Measurements from ENCODE around the gene AIMP1.

The AIMP1 gene

DNA sequence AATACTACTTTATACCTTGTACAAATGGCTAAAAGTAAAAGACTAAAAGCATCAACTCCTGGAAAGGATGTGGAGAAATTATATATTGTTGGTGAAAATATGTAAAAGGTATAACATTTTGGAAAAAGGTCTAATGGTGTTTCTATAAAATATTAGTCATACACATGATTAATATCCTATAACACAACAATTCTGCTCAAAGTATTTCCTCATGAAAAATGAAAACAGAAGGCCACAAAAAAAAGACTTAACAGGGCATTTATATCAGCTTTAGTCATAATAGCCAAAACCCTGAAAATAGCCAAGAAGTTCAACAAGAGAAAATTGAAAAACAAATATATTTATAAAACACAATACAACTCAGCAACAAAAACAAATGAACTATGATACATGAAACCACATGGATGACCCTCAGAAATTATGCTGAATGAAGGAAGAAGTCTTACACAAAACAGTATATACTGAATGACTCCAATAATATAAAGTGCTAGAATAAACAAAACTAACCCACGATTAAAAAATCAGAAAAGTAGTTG lies 39.1 kb upstream of the AIMP1 start:
- Histone ChIP-seq H3K27me3 (ENCODE audit: insufficient read depth, low read depth, severe bottlenecking) (no peaks in the 10 kb centered on the region), H3K9me3 (ENCODE audit: severe bottlenecking) (no peaks in the 10 kb centered on the region), H3K4me3 (ENCODE audit: low read depth, low read length) (no peak overlapping the region), H3K27ac (no peak overlapping the region), H3K36me3 (no peaks in the 10 kb centered on the region)
- TF ChIP-seq, protein P1, sequence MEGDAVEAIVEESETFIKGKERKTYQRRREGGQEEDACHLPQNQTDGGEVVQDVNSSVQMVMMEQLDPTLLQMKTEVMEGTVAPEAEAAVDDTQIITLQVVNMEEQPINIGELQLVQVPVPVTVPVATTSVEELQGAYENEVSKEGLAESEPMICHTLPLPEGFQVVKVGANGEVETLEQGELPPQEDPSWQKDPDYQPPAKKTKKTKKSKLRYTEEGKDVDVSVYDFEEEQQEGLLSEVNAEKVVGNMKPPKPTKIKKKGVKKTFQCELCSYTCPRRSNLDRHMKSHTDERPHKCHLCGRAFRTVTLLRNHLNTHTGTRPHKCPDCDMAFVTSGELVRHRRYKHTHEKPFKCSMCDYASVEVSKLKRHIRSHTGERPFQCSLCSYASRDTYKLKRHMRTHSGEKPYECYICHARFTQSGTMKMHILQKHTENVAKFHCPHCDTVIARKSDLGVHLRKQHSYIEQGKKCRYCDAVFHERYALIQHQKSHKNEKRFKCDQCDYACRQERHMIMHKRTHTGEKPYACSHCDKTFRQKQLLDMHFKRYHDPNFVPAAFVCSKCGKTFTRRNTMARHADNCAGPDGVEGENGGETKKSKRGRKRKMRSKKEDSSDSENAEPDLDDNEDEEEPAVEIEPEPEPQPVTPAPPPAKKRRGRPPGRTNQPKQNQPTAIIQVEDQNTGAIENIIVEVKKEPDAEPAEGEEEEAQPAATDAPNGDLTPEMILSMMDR (IDR thresholded peaks at IDR 0.05; ENCODE audit: low read depth, low read length) = no peak
- no peak for DNase-seq

DNA sequence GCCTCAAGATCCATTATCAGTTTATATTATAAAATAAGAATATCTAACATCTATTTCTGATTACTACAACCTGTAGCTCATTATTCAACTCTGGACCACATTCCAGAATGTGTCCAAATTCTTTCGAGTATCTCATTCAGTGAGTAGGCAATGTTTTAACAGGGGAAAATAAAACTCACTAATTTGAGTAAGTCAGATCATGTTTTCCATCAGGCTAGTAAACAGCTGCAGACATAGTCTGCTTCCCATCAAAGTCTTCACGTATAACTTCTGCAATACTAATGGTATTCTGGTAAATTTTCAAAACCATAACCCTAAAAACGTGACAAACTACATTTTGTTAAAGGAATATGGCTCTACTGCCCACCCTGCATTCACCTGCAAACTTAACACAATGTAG lies 32.1 kb upstream of the AIMP1 start:
- no peak for DNase-seq
- Histone ChIP-seq H3K4me3 (ENCODE audit: low read depth, low read length) (no peak overlapping the region), H3K27me3 (ENCODE audit: insufficient read depth, low read depth, severe bottlenecking) (no peaks in the 10 kb centered on the region), H3K36me3 (peaks cover 9% of the 10 kb centered on the region), H3K27ac (no peak overlapping the region), H3K9me3 (ENCODE audit: severe bottlenecking) (no peaks in the 10 kb centered on the region)
- TF ChIP-seq, protein P1 (IDR thresholded peaks at IDR 0.05; ENCODE audit: low read depth, low read length) = no peak

DNA sequence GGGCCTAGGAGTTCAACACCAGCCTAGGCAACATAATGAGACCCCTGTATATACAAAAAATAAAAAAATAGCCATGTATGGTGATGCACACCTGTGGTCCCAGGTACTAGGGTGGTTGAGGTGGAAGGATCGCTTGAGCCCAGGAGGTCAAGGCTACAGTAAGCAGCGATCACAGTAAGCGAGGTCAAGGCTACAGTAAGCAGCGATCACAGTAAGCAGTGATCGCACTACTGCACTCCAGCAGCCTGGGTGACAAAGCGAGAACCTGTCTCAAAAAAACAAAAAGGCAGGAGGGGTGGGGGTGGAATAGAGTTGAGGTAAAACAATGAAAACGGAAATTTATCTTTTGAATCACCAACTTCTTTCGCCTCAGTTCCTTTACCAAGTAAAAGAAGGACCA lies 29.7 kb upstream of the AIMP1 start:
- no peak overlapping the region for H3K27ac ChIP-seq

DNA sequence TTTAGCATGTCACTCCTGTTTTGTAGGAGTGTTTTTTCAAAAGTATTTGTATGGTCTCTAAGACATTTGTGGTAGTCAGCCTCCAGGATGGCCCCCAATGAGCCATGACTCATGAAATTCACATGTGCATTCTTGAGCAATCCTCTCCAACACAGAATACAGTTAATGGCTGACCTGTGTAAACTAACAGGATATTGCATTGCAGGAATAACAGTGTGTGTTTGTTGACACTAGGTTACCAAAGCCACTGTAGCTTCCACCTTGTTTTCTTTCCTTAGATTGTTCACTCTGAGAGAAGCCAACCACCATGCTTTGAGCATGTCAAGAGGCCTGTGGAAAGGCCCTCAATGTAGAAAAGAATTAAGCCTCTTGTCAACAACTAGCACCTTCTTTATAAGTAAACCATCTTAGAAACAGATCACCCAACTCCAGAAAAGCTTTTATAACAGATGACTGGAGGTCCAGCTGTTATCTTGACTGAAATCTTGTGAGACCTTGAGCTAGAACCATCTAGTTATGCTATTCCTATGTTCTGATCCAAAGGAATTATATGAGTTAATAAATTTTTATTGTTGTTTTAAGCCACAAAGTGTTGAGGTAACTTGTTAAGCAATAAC lies 28.9 kb upstream of the AIMP1 start:
- H3K4me3 ChIP-seq (ENCODE audit: low read depth, low read length) = no peak overlapping the region
- no peaks in the 10 kb centered on the region for H3K27me3 ChIP-seq (ENCODE audit: insufficient read depth, low read depth, severe bottlenecking)
- TF ChIP-seq, protein P1 (IDR thresholded peaks at IDR 0.05; ENCODE audit: low read depth, low read length) = no peak
- no peak overlapping the region for H3K27ac ChIP-seq
- peaks cover 17% of the 10 kb centered on the region for H3K36me3 ChIP-seq
- DNase-seq = no peak
- no peaks in the 10 kb centered on the region for H3K9me3 ChIP-seq (ENCODE audit: severe bottlenecking)

More for the DNA sequence above, 29.7 kb upstream of the AIMP1 start:
- H3K36me3 ChIP-seq = peaks cover 19% of the 10 kb centered on the region
- no peaks in the 10 kb centered on the region for H3K9me3 ChIP-seq (ENCODE audit: severe bottlenecking)
- TF ChIP-seq, protein P1 (IDR thresholded peaks at IDR 0.05; ENCODE audit: low read depth, low read length) = no peak
- H3K27me3 ChIP-seq (ENCODE audit: insufficient read depth, low read depth, severe bottlenecking) = no peaks in the 10 kb centered on the region
- H3K4me3 ChIP-seq (ENCODE audit: low read depth, low read length) = no peak overlapping the region
- DNase-seq = no peak

DNA sequence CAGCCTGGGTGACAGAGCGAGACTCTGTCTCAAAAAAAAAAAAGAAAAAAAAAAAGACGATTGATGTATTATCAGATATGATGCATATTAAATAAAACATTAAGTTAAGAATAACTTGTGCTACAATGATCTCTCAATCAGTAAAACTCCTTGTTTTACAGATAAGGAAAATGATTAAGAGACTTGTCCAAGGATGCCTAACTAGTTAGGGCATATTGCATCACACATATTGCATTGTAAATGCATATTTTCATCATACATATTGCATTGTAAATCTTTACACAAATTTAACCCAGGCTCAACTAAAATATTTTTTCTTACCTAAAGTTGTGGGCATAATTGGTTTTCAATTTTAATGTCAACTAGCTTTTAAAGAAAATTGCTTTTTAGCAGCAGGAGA lies 26.6 kb upstream of the AIMP1 start:
- Histone ChIP-seq H3K27me3 (ENCODE audit: insufficient read depth, low read depth, severe bottlenecking) (no peaks in the 10 kb centered on the region), H3K27ac (no peak overlapping the region), H3K4me3 (ENCODE audit: low read depth, low read length) (no peak overlapping the region), H3K9me3 (ENCODE audit: severe bottlenecking) (no peaks in the 10 kb centered on the region), H3K36me3 (peaks cover 27% of the 10 kb centered on the region)
- DNase-seq = no peak
- TF ChIP-seq, protein P1 (IDR thresholded peaks at IDR 0.05; ENCODE audit: low read depth, low read length) = no peak

DNA sequence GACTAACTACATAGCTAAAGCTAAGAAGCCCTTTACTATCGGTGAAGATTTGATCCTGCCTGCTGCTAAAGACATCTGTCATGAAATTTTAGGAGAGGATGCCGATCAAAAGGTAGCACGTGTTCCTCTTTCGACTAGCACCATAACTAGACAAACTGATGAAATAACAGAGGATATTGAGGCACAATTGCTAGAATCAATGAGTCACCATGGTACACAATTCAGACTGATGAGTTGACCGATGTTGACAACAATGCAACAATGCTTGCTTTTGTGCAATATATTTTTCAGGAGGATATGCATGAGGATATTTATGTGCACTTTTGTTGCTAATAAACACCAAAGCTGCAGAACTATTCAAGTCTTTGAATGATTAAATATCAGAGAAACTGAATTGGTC lies 24.7 kb upstream of the AIMP1 start:
- Histone ChIP-seq H3K9me3 (ENCODE audit: severe bottlenecking) (no peaks in the 10 kb centered on the region), H3K27ac (no peak overlapping the region), H3K27me3 (ENCODE audit: insufficient read depth, low read depth, severe bottlenecking) (no peaks in the 10 kb centered on the region), H3K4me3 (ENCODE audit: low read depth, low read length) (no peak overlapping the region), H3K36me3 (peaks cover 33% of the 10 kb centered on the region)
- DNase-seq = no peak
- TF ChIP-seq, protein P1 (IDR thresholded peaks at IDR 0.05; ENCODE audit: low read depth, low read length) = no peak

Data from WERI-Rb-1 (cell line).